Stimulated activated memory B cell treated with anti-CD40 and anti-IgM and Interleukin-4, amounts not matched to agents 10 μg/mL and 1 μg/mL and 100 μg/mL, for 72 hours (primary cell): ENCODE data around the gene NUDT12.

Experiments used
- ATAC-seq: fragments of 150-1000 bp; cut with Tn5 transposase; 2 replicates; pipeline ENCODE4 v1.10.0; 2021
- H3K27ac Mint-ChIP-seq: one replicate; pipeline ENCODE4 v1.8.0; 2022; ENCODE audit warnings: mild to moderate bottlenecking, mixed read lengths
- H3K27me3 Mint-ChIP-seq: one replicate; pipeline ENCODE4 v1.8.0; 2022; ENCODE audit warnings: mixed read lengths
- H3K36me3 Mint-ChIP-seq: one replicate; pipeline ENCODE4 v1.8.0; 2022; ENCODE audit warnings: mixed read lengths
- H3K4me1 Mint-ChIP-seq: one replicate; pipeline ENCODE4 v1.8.0; 2022; ENCODE audit warnings: mixed read lengths
- H3K4me3 Mint-ChIP-seq: one replicate; pipeline ENCODE4 v1.8.0; 2022; ENCODE audit warnings: mild to moderate bottlenecking, moderate library complexity, mixed read lengths
- H3K9me3 Mint-ChIP-seq: one replicate; pipeline ENCODE4 v1.8.0; 2022; ENCODE audit warnings: mixed read lengths

Gene NUDT12

DNA sequence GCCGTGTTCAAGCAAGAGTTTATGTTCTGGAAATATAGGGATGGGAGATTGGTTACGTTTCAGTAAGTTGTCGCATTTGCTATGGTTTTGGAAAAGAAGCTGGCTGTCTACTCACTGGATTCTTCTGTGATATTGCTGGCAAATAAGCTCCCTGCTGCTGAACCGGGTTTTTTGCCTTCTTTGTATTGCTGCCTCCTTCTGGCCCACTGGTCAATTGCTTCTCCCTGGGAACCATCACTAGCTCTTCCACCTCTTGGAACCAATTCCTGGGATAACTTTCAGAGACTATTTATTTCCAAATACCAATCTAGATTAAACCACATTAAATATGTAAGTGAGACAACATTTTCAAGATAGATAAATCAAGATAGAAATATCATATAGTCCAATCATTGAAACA, 43.0 kb downstream of the NUDT12 start:
- Mint-ChIP-seq H3K27ac (no peak overlapping the region), H3K27me3 (peaks cover 6% of the 10 kb centered on the region), H3K4me3 (no peak overlapping the region), H3K9me3 (no peaks in the 10 kb centered on the region), H3K36me3 (no peaks in the 10 kb centered on the region), H3K4me1 (no peaks in the 10 kb centered on the region)
- ATAC-seq = no peak

DNA sequence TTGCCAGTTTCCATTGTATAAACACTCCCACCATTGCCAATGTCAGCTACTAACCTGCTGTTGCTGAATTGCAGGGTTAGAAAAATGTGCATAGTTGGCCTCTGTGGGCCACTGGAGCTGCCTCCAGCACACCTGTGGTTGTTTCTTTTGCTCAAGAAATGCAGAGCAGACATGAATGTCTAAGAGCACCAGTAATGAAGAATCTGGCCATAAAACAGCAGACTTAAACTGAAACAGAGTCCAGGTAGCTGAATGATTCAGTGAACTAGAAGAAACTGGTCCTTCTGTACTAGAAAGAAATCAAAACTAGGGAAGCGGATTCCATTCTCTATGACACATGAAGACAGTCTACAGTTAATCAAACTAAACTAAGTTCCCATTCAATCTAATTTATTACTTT, 48.2 kb downstream of the NUDT12 start:
- H3K36me3 Mint-ChIP-seq = no peaks in the 10 kb centered on the region
- no peaks in the 10 kb centered on the region for H3K4me1 Mint-ChIP-seq
- no peaks in the 10 kb centered on the region for H3K9me3 Mint-ChIP-seq
- no peak for ATAC-seq
- no peak overlapping the region for H3K27ac Mint-ChIP-seq
- no peak overlapping the region for H3K4me3 Mint-ChIP-seq
- H3K27me3 Mint-ChIP-seq = peaks cover 6% of the 10 kb centered on the region

DNA sequence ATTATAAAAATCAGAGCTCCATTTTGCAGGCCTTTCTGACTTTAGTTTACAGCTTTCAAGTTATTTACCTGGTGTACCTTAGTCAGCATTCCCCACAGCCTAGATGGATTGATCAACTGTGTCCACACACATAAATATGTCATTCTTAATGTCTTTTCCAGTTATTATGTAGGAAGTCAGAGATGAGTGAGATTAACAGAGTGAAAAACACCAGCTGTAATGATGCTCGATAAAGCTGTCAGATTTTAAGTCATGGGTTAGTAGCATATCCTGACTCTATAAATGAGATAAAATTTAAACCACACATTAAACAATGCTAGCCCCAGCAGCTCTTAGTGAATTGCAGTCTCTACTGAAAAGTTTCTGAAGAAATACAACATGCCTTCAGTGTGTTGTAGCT, 48.9 kb downstream of the NUDT12 start:
- no peaks in the 10 kb centered on the region for H3K4me1 Mint-ChIP-seq
- no peak for ATAC-seq
- no peak overlapping the region for H3K4me3 Mint-ChIP-seq
- H3K36me3 Mint-ChIP-seq = no peaks in the 10 kb centered on the region
- no peaks in the 10 kb centered on the region for H3K9me3 Mint-ChIP-seq
- H3K27me3 Mint-ChIP-seq = peaks cover 6% of the 10 kb centered on the region
- no peak overlapping the region for H3K27ac Mint-ChIP-seq

DNA sequence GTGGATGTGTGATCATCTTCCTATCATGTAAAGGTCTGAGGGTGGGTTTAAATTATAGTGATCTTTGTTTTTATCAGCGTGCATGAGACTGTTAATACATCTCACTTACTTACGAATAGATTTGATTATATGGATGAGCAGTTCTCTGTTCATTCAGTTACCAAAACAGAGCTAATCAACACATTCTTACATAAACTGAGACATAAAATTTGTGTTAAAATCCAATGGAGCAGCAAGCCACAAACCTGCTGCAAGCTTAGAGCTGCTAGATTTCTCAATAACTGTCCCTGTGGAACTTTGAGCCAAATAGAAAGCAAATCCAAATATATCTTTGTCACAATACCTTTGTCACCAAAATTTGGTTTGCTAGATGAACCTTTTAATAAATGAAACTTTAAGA, 50.1 kb downstream of the NUDT12 start:
- Mint-ChIP-seq H3K9me3 (no peaks in the 10 kb centered on the region), H3K27ac (no peak overlapping the region), H3K36me3 (no peaks in the 10 kb centered on the region), H3K4me3 (no peak overlapping the region), H3K4me1 (no peaks in the 10 kb centered on the region), H3K27me3 (peaks cover 6% of the 10 kb centered on the region)
- ATAC-seq = no peak

DNA sequence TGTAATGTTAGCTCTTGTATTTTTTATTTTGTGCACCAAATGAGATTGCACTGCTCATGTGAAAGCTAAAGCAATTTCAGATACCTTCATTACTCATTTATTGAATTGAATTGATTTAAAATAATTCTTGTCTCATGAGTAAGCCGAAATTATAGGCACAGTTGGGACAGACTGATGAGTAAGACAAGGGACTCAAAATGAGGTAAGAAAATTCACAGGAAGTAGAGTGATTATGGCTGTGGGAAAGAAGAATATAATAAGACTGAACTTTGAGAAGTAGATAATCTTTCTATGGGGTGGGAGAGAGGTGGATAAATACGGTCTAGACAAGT, 51.1 kb downstream of the NUDT12 start:
- no peaks in the 10 kb centered on the region for H3K36me3 Mint-ChIP-seq
- no peak overlapping the region for H3K27ac Mint-ChIP-seq
- no peaks in the 10 kb centered on the region for H3K4me1 Mint-ChIP-seq
- H3K27me3 Mint-ChIP-seq = peaks cover 6% of the 10 kb centered on the region
- H3K4me3 Mint-ChIP-seq = no peak overlapping the region
- H3K9me3 Mint-ChIP-seq = peaks cover 3% of the 10 kb centered on the region
- no peak for ATAC-seq

DNA sequence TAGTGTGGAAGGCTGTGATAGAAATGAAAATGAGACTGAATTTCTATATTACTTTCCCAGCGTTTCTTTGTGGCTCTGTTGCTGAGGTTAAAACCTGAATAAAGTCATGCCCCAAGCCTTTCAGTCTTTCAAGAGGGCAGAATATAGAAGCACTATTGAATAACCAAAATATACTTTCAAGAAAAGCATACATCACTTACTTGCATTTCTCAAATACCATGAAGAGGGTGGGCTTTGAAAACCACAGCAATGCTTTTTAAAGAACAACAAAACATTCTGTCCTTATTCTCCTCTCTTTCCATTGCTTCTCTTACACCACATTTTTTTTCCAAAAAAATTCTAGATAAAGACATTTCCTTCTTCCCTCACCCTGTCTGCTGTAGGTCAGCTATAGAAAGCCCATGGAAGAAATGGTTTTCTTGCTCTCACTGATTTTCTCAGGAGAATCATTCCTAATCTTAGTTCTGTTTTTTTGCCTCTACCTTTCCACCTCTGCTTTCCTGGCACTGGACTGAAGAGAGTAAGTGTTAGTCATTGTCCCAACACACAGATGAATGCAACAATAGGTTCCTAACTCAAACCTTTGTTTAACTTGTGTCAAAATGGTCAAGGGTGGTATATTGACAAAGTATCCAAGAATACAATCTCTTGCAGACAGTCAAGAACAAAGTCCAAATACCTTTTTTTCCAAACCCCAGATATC, 51.6 kb downstream of the NUDT12 start:
- H3K27ac Mint-ChIP-seq = no peak overlapping the region
- no peak for ATAC-seq
- peaks cover 4% of the 10 kb centered on the region for H3K9me3 Mint-ChIP-seq
- no peaks in the 10 kb centered on the region for H3K36me3 Mint-ChIP-seq
- H3K4me1 Mint-ChIP-seq = no peaks in the 10 kb centered on the region
- peaks cover 2% of the 10 kb centered on the region for H3K27me3 Mint-ChIP-seq
- no peak overlapping the region for H3K4me3 Mint-ChIP-seq

DNA sequence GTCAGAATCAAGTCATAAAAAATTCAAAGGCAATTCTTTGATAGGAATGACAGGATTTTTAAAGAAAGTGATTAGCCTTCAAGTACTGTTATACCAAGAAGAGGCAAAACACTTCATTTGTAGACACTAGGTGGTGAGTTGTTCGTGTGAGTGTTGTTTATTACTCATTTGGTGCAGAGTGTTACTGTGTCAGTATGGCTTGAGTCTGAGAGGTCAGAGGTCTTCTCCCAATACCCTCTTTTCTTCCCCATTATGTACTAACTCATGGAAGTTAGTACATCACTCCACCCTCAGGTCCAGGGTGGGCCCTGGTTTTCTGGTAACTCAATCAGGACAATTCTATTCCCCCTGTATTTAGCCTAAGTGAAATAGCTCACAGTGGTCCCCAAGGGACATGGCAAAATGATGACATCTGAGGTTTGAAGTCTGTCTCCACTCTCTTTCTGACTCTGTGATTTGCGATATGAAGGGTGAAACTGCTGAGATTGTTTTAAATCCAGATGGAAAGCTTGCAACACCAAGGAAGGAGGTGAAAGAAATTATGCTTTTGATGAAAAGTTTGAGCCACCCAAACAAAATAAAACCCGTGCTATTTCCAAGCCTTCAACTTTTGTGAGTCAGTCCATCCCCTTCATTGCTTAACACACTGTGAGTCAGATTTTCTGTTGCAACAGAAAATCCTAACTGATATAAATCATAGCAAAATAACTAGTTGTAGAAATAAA, 56.8 kb downstream of the NUDT12 start:
- H3K4me1 Mint-ChIP-seq = no peaks in the 10 kb centered on the region
- H3K27me3 Mint-ChIP-seq = no peaks in the 10 kb centered on the region
- H3K4me3 Mint-ChIP-seq = no peak overlapping the region
- ATAC-seq = no peak
- peaks cover 4% of the 10 kb centered on the region for H3K9me3 Mint-ChIP-seq
- no peak overlapping the region for H3K27ac Mint-ChIP-seq
- no peaks in the 10 kb centered on the region for H3K36me3 Mint-ChIP-seq

DNA sequence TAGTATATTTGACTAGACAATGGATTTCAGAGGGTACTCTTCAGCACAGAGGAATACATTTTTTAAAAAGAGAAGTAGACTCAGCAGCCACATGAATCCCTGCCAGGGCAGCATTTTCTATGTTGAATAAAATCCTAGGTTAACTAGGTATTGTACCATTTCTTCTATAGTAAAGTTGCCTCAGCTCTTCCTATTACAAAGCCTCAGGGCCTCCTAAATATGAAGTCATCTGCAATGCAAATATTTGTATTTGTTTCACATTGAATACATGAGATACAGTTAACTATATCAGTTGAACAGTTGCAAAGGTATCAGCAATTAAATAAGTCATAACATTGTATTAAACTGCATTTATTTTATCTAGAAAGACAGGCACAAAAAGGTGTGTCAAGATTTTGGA, 59.5 kb downstream of the NUDT12 start:
- Mint-ChIP-seq H3K27ac (no peak overlapping the region), H3K9me3 (peaks cover 4% of the 10 kb centered on the region), H3K36me3 (no peaks in the 10 kb centered on the region), H3K4me1 (no peaks in the 10 kb centered on the region), H3K4me3 (no peak overlapping the region), H3K27me3 (no peaks in the 10 kb centered on the region)
- ATAC-seq = no peak

DNA sequence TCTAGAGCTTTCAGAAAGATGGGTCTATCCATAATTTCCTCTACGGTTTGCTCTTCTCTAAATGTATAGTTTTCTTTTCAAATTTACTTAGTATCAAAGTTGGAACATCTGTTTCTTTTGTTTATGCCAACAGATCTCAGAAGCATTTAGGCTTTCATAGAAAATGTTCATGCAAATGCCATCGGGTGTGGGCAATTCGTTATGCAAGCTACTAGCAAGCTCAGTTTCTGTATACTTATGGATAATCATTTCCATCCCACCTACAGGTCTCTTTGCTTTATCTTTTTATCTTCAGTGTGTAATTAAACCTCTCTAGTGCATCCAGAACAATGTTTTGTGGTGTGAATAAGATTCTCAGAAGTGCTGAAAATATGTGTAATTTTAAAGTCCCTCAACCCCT, 59.9 kb downstream of the NUDT12 start:
- H3K9me3 Mint-ChIP-seq = peaks cover 4% of the 10 kb centered on the region
- no peaks in the 10 kb centered on the region for H3K27me3 Mint-ChIP-seq
- H3K4me3 Mint-ChIP-seq = no peak overlapping the region
- H3K27ac Mint-ChIP-seq = no peak overlapping the region
- H3K36me3 Mint-ChIP-seq = no peaks in the 10 kb centered on the region
- no peaks in the 10 kb centered on the region for H3K4me1 Mint-ChIP-seq
- ATAC-seq = no peak
